AG09309 (cell line): ENCODE data around the gene CYTIP.

Experiments used
- DNase-seq: peaks from one replicate; pipeline ENCODE4 v3.0.0-alpha.2; 2010; ENCODE audit warnings: low read depth
- H3K4me3 ChIP-seq: 2 replicates; pipeline ENCODE4 v1.5.1; 2011; ENCODE audit warnings: mild to moderate bottlenecking, low read depth, low read length, moderate library complexity; ENCODE audit not compliant: control insufficient read depth
- CTCF ChIP-seq: IDR thresholded peaks from 2 replicates; pipeline ENCODE4 v1.5.1; 2011; ENCODE audit warnings: mild to moderate bottlenecking, low read depth, low read length, inconsistent platforms; ENCODE audit not compliant: insufficient read depth, control insufficient read depth; ENCODE audit errors: missing control alignments

Gene CYTIP

GRCh38 chr2:157475722-157476390, 32.0 kb upstream of the CYTIP start:
- TF ChIP-seq CTCF: no peak
- no peak for DNase-seq
- no peak overlapping the region for H3K4me3 ChIP-seq

GRCh38 chr2:157473581-157473980, 29.7 kb upstream of the CYTIP start:
- H3K4me3 ChIP-seq: no peak overlapping the region
- DNase-seq: no peak
- no peak for TF ChIP-seq CTCF

GRCh38 chr2:157471078-157471477, 27.2 kb upstream of the CYTIP start:
- DNase-seq: no peak
- TF ChIP-seq CTCF: no peak
- H3K4me3 ChIP-seq: no peak overlapping the region

- DNase-seq: no peak
- H3K4me3 ChIP-seq: no peak overlapping the region
- TF ChIP-seq CTCF: no peak
Measured at GRCh38 chr2:157470321-157470720, 26.4 kb upstream of the CYTIP start.

GRCh38 chr2:157469726-157470125, 25.8 kb upstream of the CYTIP start:
- no peak for DNase-seq
- H3K4me3 ChIP-seq: no peak overlapping the region
- no peak for TF ChIP-seq CTCF

- peak; percentile 63 for DNase-seq
- H3K4me3 ChIP-seq: no peak overlapping the region
- TF ChIP-seq CTCF: no peak
Measured at GRCh38 chr2:157468931-157469708, 25.2 kb upstream of the CYTIP start.
